ENCODE data around the gene HDAC5. TPM values are rescaled to one million over a fixed set of nuclear protein-coding genes. Genes with fewer than 3 reads are reported as not detected.

HDAC5 gene
- polyA plus RNA-seq, 1 of the 3 experiments (the other 2 are of a cell fraction): 19.0 TPM

DNA sequence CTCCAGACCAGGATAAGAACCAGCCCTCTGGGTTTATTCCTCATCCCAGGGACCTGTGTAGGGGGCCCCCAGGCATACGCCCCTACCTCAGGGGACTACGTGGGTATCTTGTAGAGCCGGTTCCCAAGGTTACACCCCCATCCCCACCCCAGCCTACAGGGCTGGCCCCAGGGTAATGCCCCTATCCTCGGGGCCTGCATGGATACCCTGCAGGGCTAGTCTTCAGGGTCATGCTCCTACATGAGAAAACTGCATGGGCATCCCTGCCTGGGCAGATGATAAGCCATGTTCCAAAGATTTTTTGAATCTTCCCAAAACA is 14.2 kb downstream of the HDAC5 start:
- H3K27ac ChIP-seq (ENCODE audit: low read depth in 2 of 2, low read length in 1 of 2): peak overlapping the region; percentile 3 to 97; a peak in 3 of 4 replicates
- H3K9me3 ChIP-seq: no peaks in the 10 kb centered on the region
- no peak overlapping the region for H3K4me3 ChIP-seq (ENCODE audit: low read depth in 2 of 2, low read length in 1 of 2)
- no peak for DNase-seq
- H3K79me2 ChIP-seq (ENCODE audit: insufficient read depth): peaks cover 58% of the 10 kb centered on the region
- ChIA-PET POLR2A (no interaction called here), CTCF (interaction anchor here (0.6 to 1.7 kb wide), 7 partner anchors 9 to 115 kb away, joined by 3 to 8 read pairs (median 4); no protein-coding TSS in a partner anchor)
- no peaks in the 10 kb centered on the region for H3K27me3 ChIP-seq (ENCODE audit: insufficient read depth)
- 0% methylated on average over 1 of the region's 4 CpGs for WGBS (ENCODE audit: low lambda C conversion rate)
- peak overlapping the region; percentile 27; the same call in 1 of the 2 replicates for H3K9ac ChIP-seq
- H3K9me2 ChIP-seq: no peaks in the 10 kb centered on the region
- no peak overlapping the region for H2AFZ ChIP-seq (ENCODE audit: low read depth)
- H4K20me1 ChIP-seq (ENCODE audit: insufficient read depth): peaks cover 3% of the 10 kb centered on the region
- no peaks in the 10 kb centered on the region for H3K36me3 ChIP-seq (replicated peaks in 1 of 2; ENCODE audit: control insufficient read depth in 1 of 2, insufficient read depth in 2 of 2, low read length in 1 of 2)
- H3K4me2 ChIP-seq: peak overlapping the region; percentile 83
- H3F3A ChIP-seq (replicated peaks; ENCODE audit: insufficient read depth): peaks cover 18% of the 10 kb centered on the region
- no peak for TF ChIP-seq MXI1 (IDR thresholded peaks at IDR 0.05; ENCODE audit: low read depth, low read length)
- peaks cover 40 to 61% of the 10 kb centered on the region in 2 experiments for H3K4me1 ChIP-seq (ENCODE audit: control insufficient read depth in 1 of 2, insufficient read depth in 2 of 2, low read depth in 1 of 2, low read length in 1 of 2)

DNA sequence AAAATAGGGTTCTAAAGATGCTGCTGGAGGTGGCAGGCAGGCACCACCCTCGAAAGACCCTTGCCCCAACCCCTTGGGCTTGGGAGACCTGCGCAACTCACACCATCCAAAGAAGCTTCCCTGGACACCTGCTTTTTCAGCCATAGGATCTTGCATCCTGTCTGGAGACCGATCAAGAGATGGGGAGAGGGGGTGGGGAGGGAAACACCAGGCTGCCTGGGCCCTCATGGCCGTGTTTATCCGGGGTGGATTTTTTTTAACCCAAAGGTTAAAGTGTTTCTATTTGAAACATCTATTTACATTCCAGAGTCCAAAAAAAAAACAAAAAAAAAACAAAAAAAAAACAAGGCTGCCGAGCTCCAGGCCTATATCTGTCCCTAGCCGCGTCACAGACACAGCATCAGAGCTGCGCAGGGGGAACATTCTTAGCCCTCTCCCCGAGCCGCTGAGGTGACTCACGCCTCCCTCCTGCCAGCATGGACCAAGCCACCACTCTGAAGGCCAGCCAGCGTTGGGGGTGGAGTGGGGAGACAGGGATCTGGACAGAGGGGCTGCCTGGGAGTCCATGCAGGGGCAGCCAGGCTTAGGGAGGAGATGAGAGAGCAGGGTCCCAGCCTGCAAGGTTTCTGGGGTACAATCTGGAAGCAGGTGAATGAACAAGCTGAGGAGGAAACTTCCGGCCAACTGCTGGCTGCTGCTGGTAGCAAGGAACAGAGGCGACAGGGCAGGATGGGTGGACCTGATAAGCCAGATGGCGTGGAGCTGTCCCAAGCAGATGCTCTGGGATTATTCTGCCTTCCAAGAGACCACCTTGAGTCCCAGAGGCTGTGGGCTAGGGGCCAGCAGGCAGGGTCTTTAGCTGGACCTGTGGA is 14.8 kb downstream of the HDAC5 start:
- ChIA-PET CTCF (interaction anchor here (0.6 to 1.7 kb wide), 8 partner anchors 8 to 114 kb away, joined by 3 to 8 read pairs (median 4); no protein-coding TSS in a partner anchor), POLR2A (no interaction called here)
- H3K9ac ChIP-seq: peak overlapping the region; percentile 58; the same call in 1 of the 2 replicates
- peaks cover 40 to 61% of the 10 kb centered on the region in 2 experiments for H3K4me1 ChIP-seq (ENCODE audit: control insufficient read depth in 1 of 2, insufficient read depth in 2 of 2, low read depth in 1 of 2, low read length in 1 of 2)
- peak overlapping the region; percentile 83 for H3K4me2 ChIP-seq
- peaks cover 3% of the 10 kb centered on the region for H4K20me1 ChIP-seq (ENCODE audit: insufficient read depth)
- H3F3A ChIP-seq (replicated peaks; ENCODE audit: insufficient read depth): peaks cover 18% of the 10 kb centered on the region
- H3K27ac ChIP-seq (ENCODE audit: low read depth in 2 of 2, low read length in 1 of 2): peak overlapping the region; percentile 48 to 97; a peak in 3 of 4 replicates
- no peaks in the 10 kb centered on the region for H3K9me3 ChIP-seq
- no peaks in the 10 kb centered on the region for H3K9me2 ChIP-seq
- H3K4me3 ChIP-seq (ENCODE audit: low read depth in 2 of 2, low read length in 1 of 2): peak overlapping the region in 1 of 2 experiments; percentile 27; a peak in 1 of 4 replicates
- DNase-seq: peak; percentile 52
- H2AFZ ChIP-seq (ENCODE audit: low read depth): no peak overlapping the region
- WGBS (ENCODE audit: low lambda C conversion rate): 36% methylated on average over 12 of the region's 16 CpGs
- no peaks in the 10 kb centered on the region for H3K36me3 ChIP-seq (replicated peaks in 1 of 2; ENCODE audit: control insufficient read depth in 1 of 2, insufficient read depth in 2 of 2, low read length in 1 of 2)
- H3K27me3 ChIP-seq (ENCODE audit: insufficient read depth): no peaks in the 10 kb centered on the region
- peaks cover 62% of the 10 kb centered on the region for H3K79me2 ChIP-seq (ENCODE audit: insufficient read depth)
- TF ChIP-seq RXRA (IDR thresholded peaks at IDR 0.05; ENCODE audit: borderline replicate concordance, low read depth): no peak
- TF ChIP-seq TEAD4 (IDR thresholded peaks at IDR 0.05; ENCODE audit: borderline replicate concordance, insufficient read depth): 0 out of 2 replicates have a peak, but pooled peaks have one; percentile 50
- TF ChIP-seq FOSL2 (IDR thresholded peaks at IDR 0.05; ENCODE audit: borderline replicate concordance, low read depth): peak; percentile 88
- TF ChIP-seq EZH2phosphoT487 (IDR thresholded peaks at IDR 0.05; ENCODE audit: borderline replicate concordance, low read depth): no peak
- no peak for TF ChIP-seq GATA2 (CRISPR knock-in tag; IDR thresholded peaks at IDR 0.05)
- TF ChIP-seq, protein P1, sequence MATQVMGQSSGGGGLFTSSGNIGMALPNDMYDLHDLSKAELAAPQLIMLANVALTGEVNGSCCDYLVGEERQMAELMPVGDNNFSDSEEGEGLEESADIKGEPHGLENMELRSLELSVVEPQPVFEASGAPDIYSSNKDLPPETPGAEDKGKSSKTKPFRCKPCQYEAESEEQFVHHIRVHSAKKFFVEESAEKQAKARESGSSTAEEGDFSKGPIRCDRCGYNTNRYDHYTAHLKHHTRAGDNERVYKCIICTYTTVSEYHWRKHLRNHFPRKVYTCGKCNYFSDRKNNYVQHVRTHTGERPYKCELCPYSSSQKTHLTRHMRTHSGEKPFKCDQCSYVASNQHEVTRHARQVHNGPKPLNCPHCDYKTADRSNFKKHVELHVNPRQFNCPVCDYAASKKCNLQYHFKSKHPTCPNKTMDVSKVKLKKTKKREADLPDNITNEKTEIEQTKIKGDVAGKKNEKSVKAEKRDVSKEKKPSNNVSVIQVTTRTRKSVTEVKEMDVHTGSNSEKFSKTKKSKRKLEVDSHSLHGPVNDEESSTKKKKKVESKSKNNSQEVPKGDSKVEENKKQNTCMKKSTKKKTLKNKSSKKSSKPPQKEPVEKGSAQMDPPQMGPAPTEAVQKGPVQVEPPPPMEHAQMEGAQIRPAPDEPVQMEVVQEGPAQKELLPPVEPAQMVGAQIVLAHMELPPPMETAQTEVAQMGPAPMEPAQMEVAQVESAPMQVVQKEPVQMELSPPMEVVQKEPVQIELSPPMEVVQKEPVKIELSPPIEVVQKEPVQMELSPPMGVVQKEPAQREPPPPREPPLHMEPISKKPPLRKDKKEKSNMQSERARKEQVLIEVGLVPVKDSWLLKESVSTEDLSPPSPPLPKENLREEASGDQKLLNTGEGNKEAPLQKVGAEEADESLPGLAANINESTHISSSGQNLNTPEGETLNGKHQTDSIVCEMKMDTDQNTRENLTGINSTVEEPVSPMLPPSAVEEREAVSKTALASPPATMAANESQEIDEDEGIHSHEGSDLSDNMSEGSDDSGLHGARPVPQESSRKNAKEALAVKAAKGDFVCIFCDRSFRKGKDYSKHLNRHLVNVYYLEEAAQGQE (IDR thresholded peaks at IDR 0.05; ENCODE audit: low read depth, low read length): peak; percentile 44; the same call in 1 of the 2 replicates
- peak; percentile 74; the same call in 1 of the 2 replicates for TF ChIP-seq NFIC (IDR thresholded peaks at IDR 0.05; ENCODE audit: borderline replicate concordance)
- TF ChIP-seq FOXJ3 (CRISPR knock-in tag; IDR thresholded peaks at IDR 0.05): no peak
- TF ChIP-seq POLR2AphosphoS5 (IDR thresholded peaks at IDR 0.05; ENCODE audit: low read depth, low read length): 0 out of 2 replicates have a peak, but pooled peaks have one; percentile 38
- no peak for TF ChIP-seq ELF1 (IDR thresholded peaks at IDR 0.05)
- TF ChIP-seq, protein P2, sequence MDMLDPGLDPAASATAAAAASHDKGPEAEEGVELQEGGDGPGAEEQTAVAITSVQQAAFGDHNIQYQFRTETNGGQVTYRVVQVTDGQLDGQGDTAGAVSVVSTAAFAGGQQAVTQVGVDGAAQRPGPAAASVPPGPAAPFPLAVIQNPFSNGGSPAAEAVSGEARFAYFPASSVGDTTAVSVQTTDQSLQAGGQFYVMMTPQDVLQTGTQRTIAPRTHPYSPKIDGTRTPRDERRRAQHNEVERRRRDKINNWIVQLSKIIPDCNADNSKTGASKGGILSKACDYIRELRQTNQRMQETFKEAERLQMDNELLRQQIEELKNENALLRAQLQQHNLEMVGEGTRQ (IDR thresholded peaks at IDR 0.05; ENCODE audit: borderline replicate concordance, low read depth, low read length): no peak
- no peak for TF ChIP-seq TAF1 (IDR thresholded peaks at IDR 0.05; ENCODE audit: borderline replicate concordance, low read depth, low read length)
- TF ChIP-seq NRF1 (IDR thresholded peaks at IDR 0.05; ENCODE audit: low read depth, low read length): peak; percentile 71
- peak; percentile 59; the same call in 1 of the 2 replicates for TF ChIP-seq SIN3A (IDR thresholded peaks at IDR 0.05; ENCODE audit: borderline replicate concordance, low read depth, low read length)
- TF ChIP-seq, protein P3, sequence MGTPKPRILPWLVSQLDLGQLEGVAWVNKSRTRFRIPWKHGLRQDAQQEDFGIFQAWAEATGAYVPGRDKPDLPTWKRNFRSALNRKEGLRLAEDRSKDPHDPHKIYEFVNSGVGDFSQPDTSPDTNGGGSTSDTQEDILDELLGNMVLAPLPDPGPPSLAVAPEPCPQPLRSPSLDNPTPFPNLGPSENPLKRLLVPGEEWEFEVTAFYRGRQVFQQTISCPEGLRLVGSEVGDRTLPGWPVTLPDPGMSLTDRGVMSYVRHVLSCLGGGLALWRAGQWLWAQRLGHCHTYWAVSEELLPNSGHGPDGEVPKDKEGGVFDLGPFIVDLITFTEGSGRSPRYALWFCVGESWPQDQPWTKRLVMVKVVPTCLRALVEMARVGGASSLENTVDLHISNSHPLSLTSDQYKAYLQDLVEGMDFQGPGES (IDR thresholded peaks at IDR 0.05; ENCODE audit: low read depth, low read length): no peak
- TF ChIP-seq GABPA (IDR thresholded peaks at IDR 0.05; ENCODE audit: low read depth): no peak
- TF ChIP-seq, protein P4, sequence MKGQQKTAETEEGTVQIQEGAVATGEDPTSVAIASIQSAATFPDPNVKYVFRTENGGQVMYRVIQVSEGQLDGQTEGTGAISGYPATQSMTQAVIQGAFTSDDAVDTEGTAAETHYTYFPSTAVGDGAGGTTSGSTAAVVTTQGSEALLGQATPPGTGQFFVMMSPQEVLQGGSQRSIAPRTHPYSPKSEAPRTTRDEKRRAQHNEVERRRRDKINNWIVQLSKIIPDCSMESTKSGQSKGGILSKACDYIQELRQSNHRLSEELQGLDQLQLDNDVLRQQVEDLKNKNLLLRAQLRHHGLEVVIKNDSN (IDR thresholded peaks at IDR 0.05; ENCODE audit: borderline replicate concordance, low read depth): no peak
- TF ChIP-seq SMC3 (IDR thresholded peaks at IDR 0.05; ENCODE audit: low read depth, low read length): no peak
- peak; percentile 81 for TF ChIP-seq JUND (IDR thresholded peaks at IDR 0.05)
